Lower leg skin (tissue), 3 donors: ENCODE results near the gene SORCS2.

Source experiments
- CTCF ChIP-seq, 3 donors: fragments of 450-650 bp; IDR thresholded peaks; one replicate each; pipeline ENCODE4 v1.5.1; 2016; ENCODE audit warnings: antibody characterized with exemption in 3 of 3, mild to moderate bottlenecking in 3 of 3, moderate library complexity in 2 of 3
- POLR2A ChIP-seq, 2 donors: fragments of 450-650 bp; IDR thresholded peaks; one replicate each; pipeline ENCODE4 v1.6.1; 2016 to 2017; ENCODE audit warnings: antibody characterized with exemption in 2 of 2, mild to moderate bottlenecking in 1 of 2, moderate library complexity in 1 of 2

GRCh38 chr4:7157666-7158065 lies 34.7 kb upstream of the SORCS2 start:
- no peak for TF ChIP-seq CTCF (IDR thresholded peaks at IDR 0.05)
- no peak for TF ChIP-seq POLR2A (IDR thresholded peaks at IDR 0.05)
